OCI-LY3 (cell line): ENCODE measurements around the gene BRPF1.

Experiments used
- CTCF ChIP-seq: fragments of 200-600, 300-600 bp; sonication (generic); IDR thresholded peaks from 2 replicates; pipeline ENCODE4 v1.5.1; 2014; ENCODE audit warnings: antibody characterized with exemption, low read length, low read depth
- EZH2phosphoT487 ChIP-seq: fragments of 200-600 bp; shearing (Covaris generic); IDR thresholded peaks from 2 replicates; pipeline ENCODE4 v1.6.1; 2018; ENCODE audit warnings: antibody characterized with exemption, mixed run types, low read depth

DNA sequence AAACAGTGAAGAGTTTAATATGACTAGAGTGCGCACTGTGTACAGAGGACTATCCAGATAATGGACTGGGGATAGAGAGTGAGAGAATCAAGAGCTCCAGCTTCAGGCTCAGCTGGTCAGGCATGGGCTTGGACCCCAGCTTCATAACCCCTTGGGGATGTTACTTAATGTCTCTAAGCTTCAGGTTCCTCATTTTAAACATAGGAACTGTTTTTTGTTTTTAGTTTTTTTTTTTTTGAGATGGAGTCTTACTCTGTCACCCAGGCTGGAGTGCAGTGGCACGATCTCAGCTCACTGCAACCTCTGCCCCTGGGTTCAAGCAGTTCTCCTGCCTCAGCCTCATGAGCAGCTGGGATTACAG is 9.9 kb upstream of the BRPF1 start:
- no peak for TF ChIP-seq CTCF
- TF ChIP-seq EZH2phosphoT487, result no peak
